GM10847 (cell line): Measurements from ENCODE around the gene HKDC1.

Experiments
- POLR2A ChIP-seq: IDR thresholded peaks from 2 replicates; pipeline ENCODE4 v1.6.1; 2011; ENCODE audit not compliant: insufficient read length; ENCODE audit errors: extremely low read depth

Gene HKDC1

DNA sequence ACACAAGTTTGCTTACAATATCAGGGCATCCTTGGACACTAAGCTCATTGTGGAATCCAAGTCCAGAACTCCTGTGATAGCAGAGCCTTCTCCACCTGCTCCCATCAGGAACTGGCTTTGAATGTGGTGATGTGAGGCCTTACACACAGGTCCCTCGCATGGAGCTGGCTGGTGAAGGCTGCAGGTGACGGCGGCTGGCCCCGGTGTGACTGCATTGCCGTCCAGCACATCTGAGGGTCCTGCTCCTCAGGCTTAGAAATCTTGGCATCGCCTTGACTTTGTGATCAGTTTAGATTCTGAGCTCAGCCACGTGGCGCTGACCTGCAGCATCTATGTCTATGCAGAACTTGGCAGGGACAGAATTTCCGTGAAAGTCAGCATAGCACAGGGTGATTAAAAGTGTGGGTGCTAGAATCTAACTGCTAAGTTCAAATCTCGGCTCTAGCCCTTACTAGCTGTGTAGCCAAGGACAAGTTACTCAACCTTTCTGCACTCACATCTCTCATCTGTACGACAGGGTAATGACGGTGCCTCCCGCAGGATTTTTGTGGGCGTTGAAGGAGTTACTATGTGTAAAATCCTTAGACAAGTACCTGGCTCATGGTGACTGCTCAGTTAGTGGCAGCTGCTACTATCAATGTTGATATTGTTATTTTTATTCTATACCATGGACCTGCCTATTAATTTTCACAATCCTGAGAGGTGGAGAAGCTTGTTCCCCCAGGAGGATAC lies 26.6 kb downstream of the HKDC1 start:
- no peak for TF ChIP-seq POLR2A

DNA sequence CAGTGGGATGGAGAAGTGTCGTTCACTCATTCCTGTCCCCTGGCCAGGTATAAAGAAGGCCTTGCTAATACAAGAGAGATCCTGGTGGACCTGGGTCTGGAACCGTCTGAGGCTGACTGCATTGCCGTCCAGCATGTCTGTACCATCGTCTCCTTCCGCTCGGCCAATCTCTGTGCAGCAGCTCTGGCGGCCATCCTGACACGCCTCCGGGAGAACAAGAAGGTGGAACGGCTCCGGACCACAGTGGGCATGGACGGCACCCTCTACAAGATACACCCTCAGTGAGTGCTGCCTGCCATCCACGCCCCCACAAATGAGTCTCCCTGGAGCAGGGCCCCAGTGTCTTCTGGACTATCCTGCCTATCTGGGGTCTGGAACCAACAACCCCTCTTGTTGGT lies 27.2 kb downstream of the HKDC1 start:
- TF ChIP-seq POLR2A, result no peak

DNA sequence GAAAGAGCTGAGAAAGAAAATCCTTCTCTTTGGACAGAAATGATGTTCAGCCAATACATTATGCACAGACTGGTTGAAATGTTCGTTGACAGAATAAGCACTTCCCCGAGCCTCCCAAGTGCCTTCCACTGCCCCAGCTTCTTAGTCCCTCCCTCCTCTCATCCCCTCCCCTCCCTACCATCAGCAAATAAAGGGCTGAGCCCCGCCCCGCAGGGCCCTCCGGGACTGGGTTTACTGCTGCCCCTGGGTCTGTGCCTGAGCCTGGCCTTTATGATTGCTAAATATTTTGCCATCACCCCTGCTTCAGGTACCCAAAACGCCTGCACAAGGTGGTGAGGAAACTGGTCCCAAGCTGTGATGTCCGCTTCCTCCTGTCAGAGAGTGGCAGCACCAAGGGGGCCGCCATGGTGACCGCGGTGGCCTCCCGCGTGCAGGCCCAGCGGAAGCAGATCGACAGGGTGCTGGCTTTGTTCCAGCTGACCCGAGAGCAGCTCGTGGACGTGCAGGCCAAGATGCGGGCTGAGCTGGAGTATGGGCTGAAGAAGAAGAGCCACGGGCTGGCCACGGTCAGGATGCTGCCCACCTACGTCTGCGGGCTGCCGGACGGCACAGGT lies 28.1 kb downstream of the HKDC1 start:
- TF ChIP-seq POLR2A, result no peak

DNA sequence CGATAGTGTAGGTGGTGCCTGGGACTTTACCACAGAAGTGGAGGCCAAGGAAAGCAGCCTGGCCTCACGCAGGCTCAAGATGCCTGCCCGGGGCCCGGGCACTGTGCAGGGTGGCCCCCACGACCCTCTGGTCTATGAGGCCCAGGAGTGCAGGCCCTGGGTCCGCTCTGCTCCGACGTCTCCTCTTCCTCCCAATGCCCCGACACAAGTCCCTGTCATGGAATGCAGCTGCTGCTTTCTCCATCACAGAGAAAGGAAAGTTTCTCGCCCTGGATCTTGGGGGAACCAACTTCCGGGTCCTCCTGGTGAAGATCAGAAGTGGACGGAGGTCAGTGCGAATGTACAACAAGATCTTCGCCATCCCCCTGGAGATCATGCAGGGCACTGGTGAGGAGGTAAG lies 29.9 kb downstream of the HKDC1 start:
- no peak for TF ChIP-seq POLR2A

DNA sequence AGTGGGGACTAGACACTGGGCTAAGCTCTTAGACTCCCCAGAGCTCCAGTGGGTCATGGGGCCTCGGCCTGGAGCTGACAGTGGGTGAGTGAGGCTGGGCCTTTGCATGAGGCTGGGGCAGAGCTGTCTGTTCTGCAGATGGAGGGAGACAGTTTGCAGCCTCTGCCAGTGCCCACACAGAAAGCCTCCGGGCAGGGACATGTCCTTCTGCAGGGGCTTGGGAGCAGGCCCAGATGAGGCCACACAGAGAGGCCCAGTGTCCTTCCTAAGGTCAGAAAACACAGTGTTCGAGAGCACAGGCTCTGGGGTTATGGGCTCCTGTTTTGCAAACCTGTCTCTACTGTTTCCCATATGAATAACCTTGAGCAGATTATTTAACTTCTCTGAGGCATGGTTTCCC lies 33.0 kb downstream of the HKDC1 start:
- no peak for TF ChIP-seq POLR2A

DNA sequence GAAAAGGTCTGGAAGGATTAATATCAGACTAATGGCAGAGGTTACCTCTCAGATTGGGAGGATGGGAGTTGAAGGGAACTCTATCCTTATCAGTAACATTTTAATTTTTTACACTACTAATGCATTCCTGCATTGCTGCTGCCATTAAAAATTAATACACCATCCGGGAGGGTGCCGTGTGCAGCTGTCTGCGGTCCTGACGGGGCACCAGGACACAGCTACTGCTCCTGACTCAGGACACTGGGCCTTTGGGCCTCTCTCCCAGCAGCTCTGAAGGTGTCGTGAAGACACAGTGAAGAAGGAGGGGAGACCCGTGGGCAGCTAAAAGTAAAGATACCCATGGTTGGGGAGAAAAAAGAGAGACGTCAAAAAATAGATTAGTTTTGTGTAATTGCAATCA lies 34.7 kb downstream of the HKDC1 start:
- no peak for TF ChIP-seq POLR2A

DNA sequence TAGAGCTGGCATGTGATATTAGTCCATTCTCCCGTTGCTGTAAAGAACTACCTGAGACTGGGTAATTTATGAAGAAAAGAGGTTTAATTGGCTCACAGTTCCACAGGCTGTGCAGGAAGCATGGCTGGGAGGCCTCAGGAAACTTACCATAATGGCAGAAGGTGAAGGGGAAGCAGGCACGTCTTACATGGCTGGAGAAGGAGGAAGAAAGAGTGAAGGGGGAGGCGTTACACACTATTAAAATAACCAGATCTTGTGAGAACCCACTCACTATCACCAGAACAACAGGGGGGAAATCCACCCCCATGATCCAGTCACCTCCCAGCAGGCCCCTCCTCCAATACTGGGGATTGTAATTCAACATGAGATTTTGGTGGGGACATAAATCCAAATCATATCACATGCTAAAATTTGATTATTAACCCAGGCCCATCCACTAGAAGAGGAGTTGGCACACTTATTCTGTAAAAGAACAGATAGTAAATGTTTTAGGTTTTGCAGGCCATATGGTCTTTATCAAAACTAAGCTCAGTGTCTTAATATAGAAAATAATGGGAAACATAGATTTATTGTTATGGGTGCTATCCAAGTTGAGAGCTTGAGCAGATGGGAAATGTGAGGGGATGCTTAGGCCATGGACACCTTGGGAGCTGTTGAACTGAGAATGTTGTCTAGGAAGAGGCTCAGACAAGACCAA lies 39.6 kb downstream of the HKDC1 start:
- TF ChIP-seq POLR2A, result no peak

DNA sequence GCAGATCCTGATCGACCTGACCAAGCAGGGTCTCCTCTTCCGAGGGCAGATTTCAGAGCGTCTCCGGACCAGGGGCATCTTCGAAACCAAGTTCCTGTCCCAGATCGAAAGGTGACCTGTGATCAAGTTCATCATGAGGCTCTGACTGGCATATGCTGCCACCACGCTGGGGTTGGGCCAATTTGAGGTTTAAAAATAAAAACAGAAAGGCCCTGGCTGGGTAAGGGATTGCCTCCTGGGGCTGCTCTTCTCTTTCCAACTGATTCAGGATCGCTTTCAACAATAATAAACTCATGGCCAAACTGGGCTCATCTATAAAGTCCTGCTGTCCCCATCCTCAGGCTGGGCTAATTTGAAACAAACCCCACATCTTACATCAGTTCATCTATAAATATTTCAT lies 41.1 kb downstream of the HKDC1 start:
- no peak for TF ChIP-seq POLR2A

DNA sequence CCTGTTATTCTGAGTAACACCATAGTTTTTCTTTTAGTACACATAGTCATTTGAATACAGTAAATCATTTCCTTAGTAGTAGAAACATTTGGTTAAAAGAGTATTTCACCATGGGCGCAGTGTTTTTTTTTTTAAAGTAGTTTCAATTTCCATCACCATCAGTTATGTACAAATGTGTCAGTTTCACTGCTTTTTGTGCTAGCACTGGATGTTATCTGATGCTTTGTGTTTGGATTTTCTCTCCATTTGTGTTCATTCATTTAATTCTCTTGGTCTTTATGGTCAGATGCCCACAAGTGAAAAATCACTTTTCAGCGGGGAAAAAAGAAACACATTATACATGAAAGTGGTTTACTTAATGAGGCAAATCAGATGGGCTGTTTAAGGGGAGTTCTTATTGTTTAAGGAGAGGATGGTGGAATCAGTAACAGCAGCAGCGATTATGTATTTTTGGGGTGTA lies 42.2 kb downstream of the HKDC1 start:
- TF ChIP-seq POLR2A, result no peak

DNA sequence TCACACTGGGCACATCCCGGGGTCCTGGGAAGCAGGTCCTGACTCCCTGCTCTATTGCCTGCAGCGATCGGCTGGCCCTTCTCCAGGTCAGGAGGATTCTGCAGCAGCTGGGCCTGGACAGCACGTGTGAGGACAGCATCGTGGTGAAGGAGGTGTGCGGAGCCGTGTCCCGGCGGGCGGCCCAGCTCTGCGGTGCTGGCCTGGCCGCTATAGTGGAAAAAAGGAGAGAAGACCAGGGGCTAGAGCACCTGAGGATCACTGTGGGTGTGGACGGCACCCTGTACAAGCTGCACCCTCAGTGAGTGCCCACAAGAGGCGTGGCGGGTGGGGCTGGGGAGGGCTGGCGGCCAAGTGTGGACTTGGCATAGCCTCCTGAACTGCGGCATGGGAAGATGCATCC lies 45.4 kb downstream of the HKDC1 start:
- no peak for TF ChIP-seq POLR2A

DNA sequence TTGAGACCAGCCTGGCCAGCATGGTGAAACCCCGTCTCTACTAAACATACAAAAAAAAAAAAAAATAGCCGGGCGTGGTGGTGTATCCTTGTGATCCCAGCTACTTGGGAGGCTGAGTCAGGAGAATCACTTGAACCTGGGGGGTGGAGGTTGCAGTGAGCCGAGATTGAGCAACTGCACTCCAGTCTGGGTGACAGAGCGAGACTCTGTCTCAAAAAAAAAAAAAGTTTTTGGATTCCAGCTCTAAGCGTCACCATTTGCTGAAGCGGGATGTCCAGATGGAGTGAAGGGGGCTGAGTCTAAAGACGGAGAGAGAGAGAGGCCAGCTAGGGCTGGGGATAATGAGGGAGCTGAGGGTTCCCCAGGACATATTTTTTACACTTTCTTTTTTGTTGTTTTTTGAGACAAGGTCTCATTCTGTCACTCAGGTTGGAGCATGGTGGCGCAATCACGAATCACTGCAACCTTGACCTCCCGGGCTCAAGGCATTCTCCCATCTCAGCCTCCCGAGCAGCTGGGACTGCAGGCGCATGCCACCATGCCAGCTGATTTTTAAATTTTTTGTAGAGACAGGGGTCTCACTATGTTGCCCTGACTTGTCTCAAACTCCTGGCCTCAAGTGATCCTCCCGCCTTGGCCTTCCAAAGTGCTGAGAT lies 48.8 kb downstream of the HKDC1 start:
- no peak for TF ChIP-seq POLR2A

DNA sequence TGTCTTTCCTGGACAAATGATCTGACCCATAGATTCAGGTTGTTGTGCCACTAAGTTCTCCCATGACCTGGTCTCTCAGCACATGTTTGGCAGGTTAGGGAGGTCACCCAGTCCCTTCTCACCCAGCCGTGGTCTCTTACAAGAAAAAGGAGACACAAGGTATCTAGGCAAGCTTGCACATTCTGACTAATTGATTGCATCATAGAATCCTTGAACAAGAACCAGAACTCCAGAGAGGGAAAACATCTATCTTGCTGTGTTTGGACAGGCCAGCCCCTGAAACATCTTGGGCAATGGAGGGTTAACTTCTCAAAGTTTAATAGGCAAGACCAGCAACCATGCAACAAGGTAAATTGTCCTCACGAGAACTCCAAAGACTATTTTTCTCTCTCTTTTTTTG lies 49.6 kb downstream of the HKDC1 start:
- TF ChIP-seq POLR2A, result no peak

DNA sequence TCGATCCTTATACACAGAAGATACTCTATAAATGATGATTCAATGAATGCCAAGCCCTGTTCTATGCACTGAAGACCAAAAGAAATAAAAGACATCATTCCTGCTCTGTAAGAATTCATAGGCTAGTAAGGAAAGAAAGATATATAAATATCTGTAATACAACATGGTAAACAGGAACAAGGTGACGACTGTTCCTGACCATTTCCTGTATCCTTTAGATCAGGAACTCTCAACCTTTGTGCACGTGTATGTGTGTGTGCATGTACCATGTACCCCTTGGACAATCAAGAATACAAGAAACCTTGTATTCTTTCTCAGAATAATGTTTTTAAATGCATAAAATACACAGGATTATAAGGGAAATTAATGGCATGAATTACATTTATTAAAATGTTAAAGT lies 50.9 kb downstream of the HKDC1 start:
- no peak for TF ChIP-seq POLR2A

DNA sequence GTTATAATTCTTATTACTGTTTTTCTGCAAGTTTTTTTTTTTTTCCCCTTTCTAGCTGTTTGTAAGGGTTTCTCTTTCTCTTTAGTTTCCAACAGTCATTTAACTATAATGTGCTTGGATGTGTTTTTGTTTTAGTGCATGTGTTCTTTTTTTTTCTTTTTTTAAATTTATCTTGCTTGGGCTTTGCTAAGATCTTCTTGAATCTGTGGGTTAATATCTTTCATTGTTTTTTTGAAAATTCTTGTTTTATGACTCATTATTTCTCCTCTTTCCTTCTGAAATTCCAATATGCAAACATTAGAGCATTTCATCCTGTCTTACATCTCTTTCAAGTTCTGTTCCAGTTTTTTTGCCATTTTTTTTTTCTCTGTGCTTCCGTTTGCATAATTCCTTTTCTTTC lies 52.5 kb downstream of the HKDC1 start:
- TF ChIP-seq POLR2A, result no peak

DNA sequence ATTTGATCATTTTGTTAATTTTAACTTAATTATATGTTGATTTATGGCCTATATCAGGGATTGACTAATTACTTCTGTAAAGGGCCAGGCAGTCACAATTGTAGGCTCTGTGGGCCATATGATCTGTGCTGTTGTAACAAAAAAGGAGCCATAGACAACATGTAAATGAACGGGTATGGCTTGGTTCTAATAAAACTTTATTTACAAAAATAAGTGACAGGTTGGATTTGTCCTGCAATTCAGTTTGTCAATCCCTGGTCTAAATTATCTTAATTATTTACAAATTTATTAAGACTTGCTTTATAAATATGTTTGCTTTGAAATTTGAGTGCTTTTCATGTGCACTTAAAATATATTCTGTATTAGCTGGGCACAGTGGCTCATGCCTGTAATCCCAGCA lies 55.3 kb downstream of the HKDC1 start:
- TF ChIP-seq POLR2A, result no peak

DNA sequence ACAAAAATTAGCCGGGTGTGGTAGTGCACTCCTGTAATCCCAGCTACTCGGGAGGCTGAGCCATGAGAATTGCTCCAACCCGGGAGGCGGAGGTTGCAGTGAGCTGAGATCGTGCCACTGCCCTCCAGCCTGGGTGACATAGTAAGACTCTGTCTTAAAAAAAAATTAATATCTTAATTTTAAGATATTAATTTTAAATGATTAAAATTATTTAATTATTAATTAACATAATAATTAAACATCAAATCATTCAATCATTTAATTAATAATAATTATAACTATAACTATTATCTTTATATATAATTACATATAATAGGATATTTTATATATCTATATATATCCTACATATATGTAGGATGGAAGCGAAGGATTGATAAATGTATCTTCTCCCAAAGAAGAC lies 56.4 kb downstream of the HKDC1 start:
- TF ChIP-seq POLR2A, result no peak
